ENCODE measurements around the gene PFN1. TPM values are rescaled to one million over a fixed set of nuclear protein-coding genes. Genes with fewer than 3 reads are reported as not detected.

Gene PFN1
- total RNA-seq, 1 donor, result 507 TPM

GRCh38 chr17:4986403-4986802 lies 38.1 kb upstream of the PFN1 start:
- TF ChIP-seq CTCF (IDR thresholded peaks at IDR 0.05; ENCODE audit: insufficient read depth, low read length), result no peak
- DNase-seq (ENCODE audit: low read depth), result no peak
- peak overlapping the region; percentile 86 for H3K4me3 ChIP-seq (ENCODE audit: low read depth, low read length)

DNA sequence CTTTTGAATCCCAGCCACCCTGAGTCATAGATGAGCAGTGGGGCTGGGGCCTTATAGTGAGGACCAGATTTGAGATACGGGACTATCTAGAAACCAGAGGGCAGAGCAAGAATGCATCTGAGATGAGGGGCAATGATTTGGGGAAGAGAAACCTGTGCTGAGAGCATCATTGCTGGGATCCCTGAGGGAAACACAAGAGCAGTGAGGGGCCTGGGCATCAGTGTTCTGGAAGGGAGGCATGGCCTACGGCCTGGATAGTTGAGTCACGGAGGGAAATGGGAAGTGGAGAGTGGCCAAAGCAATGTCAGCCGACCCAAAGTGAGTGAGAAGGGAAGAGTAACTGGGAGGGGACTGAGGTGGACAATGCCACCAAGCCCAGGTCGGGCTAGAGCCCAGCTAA lies 34.0 kb upstream of the PFN1 start:
- DNase-seq (ENCODE audit: low read depth), result no peak
- no peak for TF ChIP-seq CTCF (IDR thresholded peaks at IDR 0.05; ENCODE audit: insufficient read depth, low read length)
- no peak overlapping the region for H3K4me3 ChIP-seq (ENCODE audit: low read depth, low read length)

DNA sequence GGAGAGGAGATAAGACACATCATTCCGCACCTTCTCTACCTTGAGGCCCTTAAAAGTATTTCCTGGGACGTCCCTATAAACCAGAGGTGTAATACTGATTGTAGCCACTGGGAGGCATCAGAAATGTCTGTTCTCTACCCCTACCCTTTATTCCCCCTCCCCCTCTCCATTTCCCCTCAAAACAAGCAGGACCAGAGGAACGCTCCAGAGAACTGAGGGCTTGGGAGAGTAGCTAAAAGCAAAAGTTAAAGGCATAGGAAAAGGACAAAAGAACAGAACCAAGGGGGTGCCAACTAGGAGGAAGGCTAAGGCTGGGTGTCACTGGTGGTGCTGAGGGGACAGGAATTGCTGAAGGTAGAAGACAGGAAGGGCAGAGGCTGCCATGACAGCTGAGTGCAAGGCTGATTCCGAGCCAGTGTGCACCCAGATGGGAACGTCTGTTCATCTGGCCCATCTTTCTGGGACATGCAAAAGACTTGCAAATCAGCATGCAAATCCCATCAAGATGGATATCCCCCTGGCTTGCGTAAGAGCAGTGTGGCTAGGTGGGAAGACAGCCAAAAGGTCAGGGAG lies 32.4 kb upstream of the PFN1 start:
- peak; percentile 72 for TF ChIP-seq CTCF (IDR thresholded peaks at IDR 0.05; ENCODE audit: insufficient read depth, low read length)
- DNase-seq (ENCODE audit: low read depth), result peak; percentile 62
- H3K4me3 ChIP-seq (ENCODE audit: low read depth, low read length), result no peak overlapping the region

DNA sequence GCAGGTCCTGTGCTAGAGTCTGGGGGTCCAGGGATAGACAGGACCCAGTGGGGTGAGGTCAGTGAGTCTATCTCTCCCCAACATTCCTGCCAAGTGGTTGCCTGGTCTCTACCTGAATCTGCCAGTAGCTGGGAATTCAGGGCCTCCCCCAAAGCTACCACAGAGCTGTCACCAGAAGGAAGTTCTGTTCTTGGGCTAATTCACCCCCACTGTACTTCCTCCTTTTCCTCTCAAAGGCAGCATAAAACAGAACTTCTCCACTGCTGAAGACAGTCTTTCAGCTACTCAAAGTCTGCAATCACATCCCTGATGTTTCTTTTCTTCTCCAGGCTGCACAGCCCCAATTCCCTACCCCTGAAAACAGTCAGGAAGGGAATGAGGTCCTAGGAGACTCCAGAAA lies 30.4 kb upstream of the PFN1 start:
- H3K4me3 ChIP-seq (ENCODE audit: low read depth, low read length), result no peak overlapping the region
- no peak for DNase-seq (ENCODE audit: low read depth)
- no peak for TF ChIP-seq CTCF (IDR thresholded peaks at IDR 0.05; ENCODE audit: insufficient read depth, low read length)

- no peak for TF ChIP-seq CTCF (IDR thresholded peaks at IDR 0.05; ENCODE audit: insufficient read depth, low read length)
- no peak for DNase-seq (ENCODE audit: low read depth)
- H3K4me3 ChIP-seq (ENCODE audit: low read depth, low read length), result no peak overlapping the region
Measured at GRCh38 chr17:4974115-4974670, 25.9 kb upstream of the PFN1 start.

DNA sequence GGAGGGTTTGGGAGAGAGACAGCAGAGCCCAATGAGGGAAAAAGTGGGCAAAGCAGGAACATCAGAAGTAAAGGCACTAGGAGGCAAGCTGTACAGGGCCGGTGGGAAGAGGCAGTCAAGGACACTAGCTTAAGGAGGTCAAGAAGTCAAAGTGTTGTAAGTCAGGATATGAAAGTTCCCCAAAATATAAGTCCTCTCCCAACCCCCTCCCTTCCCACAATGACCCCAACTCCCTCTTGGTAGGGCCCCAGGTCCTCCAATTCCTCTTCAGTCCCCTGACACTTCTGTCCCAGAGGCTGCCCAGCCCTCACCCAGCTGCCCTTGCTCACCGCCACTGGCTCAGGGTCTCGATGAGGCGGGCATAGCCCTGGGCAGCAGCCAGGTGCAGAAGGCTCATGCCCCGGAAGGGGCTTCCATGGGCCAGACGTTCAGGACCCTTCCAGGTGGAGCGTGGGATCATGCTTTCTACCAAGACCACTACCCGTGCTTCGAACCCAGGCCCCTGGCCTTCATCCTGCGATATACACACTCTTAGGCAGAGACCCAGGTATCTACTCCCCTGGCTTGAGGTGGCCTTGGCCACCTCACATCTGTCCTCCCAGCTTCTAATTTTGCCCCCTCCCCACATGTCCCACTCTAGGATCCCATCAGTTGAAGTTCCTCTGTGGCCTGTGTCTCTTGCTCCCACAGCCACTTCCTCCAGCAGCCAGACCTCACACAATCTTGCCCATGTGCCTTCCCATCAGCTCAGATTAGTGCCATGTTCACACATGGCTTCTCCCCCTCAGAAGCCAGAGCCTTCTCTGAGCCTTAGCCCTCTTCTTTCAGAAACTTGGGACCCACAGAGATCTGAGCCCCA lies 25.2 kb upstream of the PFN1 start:
- no peak for DNase-seq (ENCODE audit: low read depth)
- H3K4me3 ChIP-seq (ENCODE audit: low read depth, low read length), result no peak overlapping the region
- TF ChIP-seq CTCF (IDR thresholded peaks at IDR 0.05; ENCODE audit: insufficient read depth, low read length), result no peak

All from fibroblast of the aortic adventitia (primary cell).